IPS-18a (cell line): ENCODE measurements around the gene LPAR1.
"Not testable (repeated sequence)": the region's sequence is repeated elsewhere in the genome, so short reads cannot be mapped to it uniquely, and the experiment has no call there.

ENCODE experiments used
- H3K27ac ChIP-seq: one replicate; pipeline ENCODE4 v1.5.1; 2013; ENCODE audit warnings: low read length
- H3K27me3 ChIP-seq: one replicate; pipeline ENCODE4 v1.6.1; 2013; ENCODE audit warnings: mild to moderate bottlenecking, low read length; ENCODE audit not compliant: control insufficient read depth, insufficient read depth
- H3K36me3 ChIP-seq: one replicate; pipeline ENCODE4 v1.6.1; 2013; ENCODE audit warnings: low read depth, low read length; ENCODE audit not compliant: control insufficient read depth
- H3K4me1 ChIP-seq: one replicate; pipeline ENCODE4 v1.6.1; 2013; ENCODE audit warnings: low read depth, low read length; ENCODE audit not compliant: control insufficient read depth
- H3K4me3 ChIP-seq: one replicate; pipeline ENCODE4 v1.5.1; 2013; ENCODE audit warnings: low read length
- H3K9ac ChIP-seq: one replicate; pipeline ENCODE4 v1.6.1; 2013; ENCODE audit warnings: mild to moderate bottlenecking, low read length, moderate library complexity
- H3K9me3 ChIP-seq: one replicate; pipeline ENCODE4 v1.6.1; 2013; ENCODE audit warnings: low read depth, low read length; ENCODE audit not compliant: control insufficient read depth

The LPAR1 gene

GRCh38 chr9:110890416-110890815 lies 147.9 kb downstream of the LPAR1 start:
- H3K4me3 ChIP-seq = no peak overlapping the region
- no peaks in the 10 kb centered on the region for H3K36me3 ChIP-seq
- H3K27me3 ChIP-seq = no peaks in the 10 kb centered on the region
- H3K9ac ChIP-seq = no peak overlapping the region
- H3K27ac ChIP-seq = no peak overlapping the region
- peaks cover under 1% of the 10 kb centered on the region for H3K4me1 ChIP-seq
- no peaks in the 10 kb centered on the region for H3K9me3 ChIP-seq

- no peaks in the 10 kb centered on the region for H3K9me3 ChIP-seq
- no peaks in the 10 kb centered on the region for H3K36me3 ChIP-seq
- H3K4me1 ChIP-seq = peaks cover 5% of the 10 kb centered on the region
- no peaks in the 10 kb centered on the region for H3K27me3 ChIP-seq
- H3K4me3 ChIP-seq = no peak overlapping the region
- H3K27ac ChIP-seq = no peak overlapping the region
- H3K9ac ChIP-seq = no peak overlapping the region
These were observed 151.0 kb downstream of the LPAR1 start for GRCh38 chr9:110887276-110887675.

GRCh38 chr9:110886832-110887231 lies 151.4 kb downstream of the LPAR1 start:
- no peak overlapping the region for H3K9ac ChIP-seq
- no peaks in the 10 kb centered on the region for H3K27me3 ChIP-seq
- H3K4me3 ChIP-seq = no peak overlapping the region
- H3K36me3 ChIP-seq = no peaks in the 10 kb centered on the region
- H3K27ac ChIP-seq = no peak overlapping the region
- H3K9me3 ChIP-seq = no peaks in the 10 kb centered on the region
- H3K4me1 ChIP-seq = peaks cover 5% of the 10 kb centered on the region

- Histone ChIP-seq H3K4me3 (no peak overlapping the region), H3K9ac (no peak overlapping the region), H3K27me3 (no peaks in the 10 kb centered on the region), H3K9me3 (no peaks in the 10 kb centered on the region), H3K36me3 (no peaks in the 10 kb centered on the region), H3K27ac (no peak overlapping the region), H3K4me1 (peaks cover 11% of the 10 kb centered on the region)
These were observed 158.1 kb downstream of the LPAR1 start for GRCh38 chr9:110880189-110880588.

GRCh38 chr9:110877374-110877773 lies 160.9 kb downstream of the LPAR1 start:
- Histone ChIP-seq H3K4me3 (no peak overlapping the region), H3K4me1 (peaks cover 9% of the 10 kb centered on the region), H3K27ac (no peak overlapping the region), H3K9ac (no peak overlapping the region), H3K9me3 (no peaks in the 10 kb centered on the region), H3K27me3 (no peaks in the 10 kb centered on the region), H3K36me3 (no peaks in the 10 kb centered on the region)

- no peaks in the 10 kb centered on the region for H3K27me3 ChIP-seq
- H3K27ac ChIP-seq = no peak overlapping the region
- H3K9me3 ChIP-seq = no peaks in the 10 kb centered on the region
- H3K4me1 ChIP-seq = peaks cover 9% of the 10 kb centered on the region
- H3K4me3 ChIP-seq = no peak overlapping the region
- no peak overlapping the region for H3K9ac ChIP-seq
- H3K36me3 ChIP-seq = no peaks in the 10 kb centered on the region
These were observed 161.3 kb downstream of the LPAR1 start for GRCh38 chr9:110876929-110877328.

GRCh38 chr9:110874963-110875674 lies 163.2 kb downstream of the LPAR1 start:
- H3K4me1 ChIP-seq = peaks cover 5% of the 10 kb centered on the region
- no peaks in the 10 kb centered on the region for H3K27me3 ChIP-seq
- no peak overlapping the region for H3K4me3 ChIP-seq
- no peaks in the 10 kb centered on the region for H3K36me3 ChIP-seq
- no peaks in the 10 kb centered on the region for H3K9me3 ChIP-seq
- no peak overlapping the region for H3K27ac ChIP-seq
- no peak overlapping the region for H3K9ac ChIP-seq

GRCh38 chr9:110872920-110873319 lies 165.3 kb downstream of the LPAR1 start:
- Histone ChIP-seq H3K27me3 (no peaks in the 10 kb centered on the region), H3K27ac (no peak overlapping the region), H3K4me1 (no peaks in the 10 kb centered on the region), H3K4me3 (no peak overlapping the region), H3K36me3 (no peaks in the 10 kb centered on the region), H3K9me3 (no peaks in the 10 kb centered on the region), H3K9ac (no peak overlapping the region)

GRCh38 chr9:110871736-110872135 lies 166.5 kb downstream of the LPAR1 start:
- no peaks in the 10 kb centered on the region for H3K27me3 ChIP-seq
- H3K27ac ChIP-seq = no peak overlapping the region
- H3K4me3 ChIP-seq = no peak overlapping the region
- H3K4me1 ChIP-seq = no peaks in the 10 kb centered on the region
- no peaks in the 10 kb centered on the region for H3K9me3 ChIP-seq
- no peaks in the 10 kb centered on the region for H3K36me3 ChIP-seq
- no peak overlapping the region for H3K9ac ChIP-seq

- Histone ChIP-seq H3K36me3 (no peaks in the 10 kb centered on the region), H3K9me3 (no peaks in the 10 kb centered on the region), H3K9ac (no peak overlapping the region), H3K27ac (no peak overlapping the region), H3K4me1 (no peaks in the 10 kb centered on the region), H3K27me3 (no peaks in the 10 kb centered on the region), H3K4me3 (no peak overlapping the region)
These were observed 168.3 kb downstream of the LPAR1 start for GRCh38 chr9:110869931-110870330.

- H3K4me1 ChIP-seq = no peaks in the 10 kb centered on the region
- no peak overlapping the region for H3K27ac ChIP-seq
These were observed 174.3 kb downstream of the LPAR1 start for GRCh38 chr9:110864011-110864410.

GRCh38 chr9:110861370-110862110 lies 176.7 kb downstream of the LPAR1 start:
- not testable (repeated sequence) for H3K4me3 ChIP-seq, H3K36me3 ChIP-seq, H3K9me3 ChIP-seq, H3K9ac ChIP-seq, H3K27me3 ChIP-seq, H3K4me1 ChIP-seq, H3K27ac ChIP-seq

More at GRCh38 chr9:110864011-110864410, 174.3 kb downstream of the LPAR1 start:
- Histone ChIP-seq H3K36me3 (no peaks in the 10 kb centered on the region), H3K9me3 (peaks cover 10% of the 10 kb centered on the region), H3K9ac (no peak overlapping the region), H3K27me3 (no peaks in the 10 kb centered on the region), H3K4me3 (no peak overlapping the region)
